HFFc6 (cell line): ENCODE measurements around the gene ERBB3. TPM values are rescaled to one million over a fixed set of nuclear protein-coding genes. Genes with fewer than 3 reads are reported as not detected.
A peak's percentile ranks its signal among the peaks of the same experiment; 100 is the strongest.
"Not testable (repeated sequence)": the region's sequence is repeated elsewhere in the genome, so short reads cannot be mapped to it uniquely, and the experiment has no call there.

Source experiments
- DNase-seq: peaks from one replicate; pipeline ENCODE4 v3.0.0-alpha.2; 2018
- H3K27ac Mint-ChIP-seq: 2 replicates; pipeline ENCODE4 v1.8.0; 2020; ENCODE audit warnings: mild to moderate bottlenecking, mixed read lengths
- H3K27me3 Mint-ChIP-seq: 2 replicates; pipeline ENCODE4 v1.8.0; 2021; ENCODE audit warnings: mild to moderate bottlenecking, moderate library complexity, mixed read lengths; ENCODE audit not compliant: insufficient read depth
- H3K36me3 Mint-ChIP-seq: 2 replicates; pipeline ENCODE4 v1.8.0; 2021; ENCODE audit warnings: low read depth, mixed read lengths
- H3K4me1 Mint-ChIP-seq: 2 replicates; pipeline ENCODE4 v1.8.0; 2020; ENCODE audit warnings: low read depth, mixed read lengths
- H3K4me3 Mint-ChIP-seq: 2 replicates; pipeline ENCODE4 v1.8.0; 2020; ENCODE audit warnings: mild to moderate bottlenecking, moderate library complexity, mixed read lengths
- H3K9me3 Mint-ChIP-seq: 2 replicates; pipeline ENCODE4 v1.8.0; 2020; ENCODE audit warnings: mild to moderate bottlenecking, mixed read lengths
- total RNA-seq, 6 experiments: library from RNA; stranded (reverse); fragmentation: NEBNext Ultra II Directional; extraction: Animal tissue kit (Norgen Biotek cat#: 25700); gene quantifications; 2 replicates in 1 of 6; 3 replicates in 5 of 6; pipeline ENCODE4 v1.2.3, GENCODE V29; 2021
- TF ChIP-seq, protein P1 (sequence below): fragments of 200-600 bp; sonication (generic); IDR thresholded peaks from 2 replicates; pipeline ENCODE4 v1.5.0; 2021; ENCODE audit warnings: antibody characterized with exemption, mild to moderate bottlenecking

ERBB3 gene
- total RNA-seq, 6 experiments from 2014 or later = 1.0 to 2.5 (median 1.8) TPM

- Mint-ChIP-seq H3K27me3 (peaks cover 5% of the 10 kb centered on the region), H3K9me3 (peaks cover 10% of the 10 kb centered on the region), H3K36me3 (peaks cover 25% of the 10 kb centered on the region), H3K27ac (peak overlapping the region; percentile 86), H3K4me3 (peak overlapping the region; percentile 45; the same call in 1 of the 2 replicates), H3K4me1 (peaks cover 33% of the 10 kb centered on the region)
- TF ChIP-seq, protein P1, sequence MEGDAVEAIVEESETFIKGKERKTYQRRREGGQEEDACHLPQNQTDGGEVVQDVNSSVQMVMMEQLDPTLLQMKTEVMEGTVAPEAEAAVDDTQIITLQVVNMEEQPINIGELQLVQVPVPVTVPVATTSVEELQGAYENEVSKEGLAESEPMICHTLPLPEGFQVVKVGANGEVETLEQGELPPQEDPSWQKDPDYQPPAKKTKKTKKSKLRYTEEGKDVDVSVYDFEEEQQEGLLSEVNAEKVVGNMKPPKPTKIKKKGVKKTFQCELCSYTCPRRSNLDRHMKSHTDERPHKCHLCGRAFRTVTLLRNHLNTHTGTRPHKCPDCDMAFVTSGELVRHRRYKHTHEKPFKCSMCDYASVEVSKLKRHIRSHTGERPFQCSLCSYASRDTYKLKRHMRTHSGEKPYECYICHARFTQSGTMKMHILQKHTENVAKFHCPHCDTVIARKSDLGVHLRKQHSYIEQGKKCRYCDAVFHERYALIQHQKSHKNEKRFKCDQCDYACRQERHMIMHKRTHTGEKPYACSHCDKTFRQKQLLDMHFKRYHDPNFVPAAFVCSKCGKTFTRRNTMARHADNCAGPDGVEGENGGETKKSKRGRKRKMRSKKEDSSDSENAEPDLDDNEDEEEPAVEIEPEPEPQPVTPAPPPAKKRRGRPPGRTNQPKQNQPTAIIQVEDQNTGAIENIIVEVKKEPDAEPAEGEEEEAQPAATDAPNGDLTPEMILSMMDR = no peak
- DNase-seq = peak; percentile 1
Observed at GRCh38 chr12:56046027-56046780, 33.8 kb upstream of the ERBB3 start.

DNA sequence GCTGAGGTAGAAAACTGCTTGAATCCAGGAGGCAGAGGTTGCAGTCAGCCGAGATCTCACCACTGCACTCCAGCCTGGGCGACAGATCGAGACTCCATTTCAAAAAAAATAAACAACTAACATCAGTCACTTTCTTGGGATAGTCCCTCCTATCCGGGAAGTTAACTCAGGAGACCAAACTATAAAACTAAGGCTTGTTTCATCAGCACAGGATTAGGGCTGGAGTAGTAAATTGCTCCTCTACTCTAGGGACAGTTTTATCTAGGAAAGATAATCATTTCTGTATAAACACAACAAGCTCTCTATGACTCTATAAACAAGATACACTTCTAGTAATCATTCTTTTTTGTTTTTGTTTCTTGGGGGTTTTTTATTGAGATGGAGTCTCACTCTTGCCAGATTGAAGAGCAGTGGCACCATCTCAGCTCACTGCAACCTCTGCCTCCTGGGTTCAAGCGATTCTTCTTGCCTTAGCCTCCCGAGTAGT, 26.5 kb upstream of the ERBB3 start:
- Mint-ChIP-seq H3K4me1 (peaks cover 18% of the 10 kb centered on the region), H3K9me3 (no peaks in the 10 kb centered on the region; the same call in 1 of the 2 replicates), H3K4me3 (no peak overlapping the region), H3K36me3 (no peaks in the 10 kb centered on the region), H3K27me3 (peaks cover 1% of the 10 kb centered on the region; the same call in 1 of the 2 replicates), H3K27ac (no peak overlapping the region; the same call in 1 of the 2 replicates)
- DNase-seq = no peak
- TF ChIP-seq, protein P1 = no peak

- peak; percentile 58 for DNase-seq
- not testable (repeated sequence) for H3K4me3 Mint-ChIP-seq, H3K36me3 Mint-ChIP-seq, H3K27ac Mint-ChIP-seq, H3K27me3 Mint-ChIP-seq, H3K9me3 Mint-ChIP-seq
- H3K4me1 Mint-ChIP-seq = peaks cover 40% of the 10 kb centered on the region
Observed at GRCh38 chr12:56059964-56060363, 20.0 kb upstream of the ERBB3 start.

DNA sequence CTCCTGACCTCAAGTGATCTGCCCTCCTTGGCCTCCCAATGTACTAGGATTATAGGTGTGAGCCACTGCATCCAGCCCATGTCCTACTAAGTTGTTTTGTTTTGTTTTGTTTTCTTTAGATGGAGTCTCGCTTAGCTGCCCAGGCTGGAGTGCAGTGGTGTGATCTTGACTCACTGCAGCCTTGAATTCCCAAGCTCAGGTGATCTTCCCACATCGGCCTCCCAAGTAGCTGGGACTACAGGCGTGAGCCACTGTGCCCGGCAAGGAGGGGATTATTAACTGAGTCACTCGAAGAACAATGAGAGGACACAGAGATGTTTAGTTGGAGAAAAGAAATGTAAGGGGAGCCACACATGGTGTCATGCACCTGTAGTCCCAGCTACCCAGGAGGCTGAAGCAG, 18.0 kb upstream of the ERBB3 start:
- H3K4me1 Mint-ChIP-seq = peaks cover 30% of the 10 kb centered on the region
- H3K27ac Mint-ChIP-seq = 0 out of 2 replicates have a peak overlapping the region, but pooled peaks have one; percentile 34
- no peak for DNase-seq
- no peaks in the 10 kb centered on the region for H3K36me3 Mint-ChIP-seq
- no peaks in the 10 kb centered on the region for H3K27me3 Mint-ChIP-seq
- H3K9me3 Mint-ChIP-seq = no peaks in the 10 kb centered on the region; the same call in 1 of the 2 replicates
- no peak overlapping the region for H3K4me3 Mint-ChIP-seq
- TF ChIP-seq, protein P1 = no peak

DNA sequence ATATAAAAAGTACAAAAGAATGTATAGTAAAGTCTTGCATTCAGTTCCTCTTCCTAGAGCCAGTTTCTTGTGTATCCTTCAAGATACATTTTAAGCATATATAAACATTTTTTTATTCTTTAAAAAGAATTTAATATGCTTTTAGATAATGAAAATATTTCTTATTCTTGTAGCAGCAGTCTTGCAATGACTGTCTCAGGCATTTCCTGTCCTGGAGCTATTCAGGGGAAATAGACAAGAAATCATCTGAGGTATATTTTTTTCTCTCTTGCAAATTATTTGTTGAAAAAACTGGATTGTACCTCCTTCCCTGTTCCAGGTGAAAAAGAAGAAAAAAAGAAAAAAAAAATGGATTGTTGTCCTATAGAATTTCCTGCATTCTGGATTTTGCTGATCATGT, 17.0 kb upstream of the ERBB3 start:
- Mint-ChIP-seq H3K4me1 (peaks cover 30% of the 10 kb centered on the region), H3K27ac (peak overlapping the region; percentile 45; the same call in 1 of the 2 replicates), H3K36me3 (no peaks in the 10 kb centered on the region), H3K27me3 (no peaks in the 10 kb centered on the region), H3K9me3 (no peaks in the 10 kb centered on the region; the same call in 1 of the 2 replicates), H3K4me3 (no peak overlapping the region)
- DNase-seq = no peak
- TF ChIP-seq, protein P1 = no peak

- H3K4me3 Mint-ChIP-seq = no peak overlapping the region
- peak; percentile 72 for DNase-seq
Observed at GRCh38 chr12:56071648-56072047, 8.3 kb upstream of the ERBB3 start.

More at GRCh38 chr12:56071648-56072047, 8.3 kb upstream of the ERBB3 start:
- Mint-ChIP-seq H3K4me1 (peaks cover 16% of the 10 kb centered on the region), H3K36me3 (no peaks in the 10 kb centered on the region), H3K27ac (peak overlapping the region; percentile 52), H3K9me3 (no peaks in the 10 kb centered on the region), H3K27me3 (no peaks in the 10 kb centered on the region)
- TF ChIP-seq, protein P1 = no peak
